K562 (cell line): ENCODE results near the gene DEPDC1B. TPM values are rescaled to one million over a fixed set of nuclear protein-coding genes. Genes with fewer than 3 reads are reported as not detected.
A peak's percentile ranks its signal among the peaks of the same experiment; 100 is the strongest.

Experiments
- ATAC-seq: fragments of 200-7000 bp; cut with Tn5 transposase; 3 replicates; pipeline ENCODE4 v1.9.1; 2020; ENCODE audit warnings: moderate library complexity
- BruUV-seq: library from RNA; stranded (reverse); fragments of 400-500 nt; replicated peaks from 2 replicates; lab custom pipeline; 2021; lab: Mats Ljungman, UMichigan
- CTCF ChIA-PET: fragments of 300-600 bp; formaldehyde crosslinking; extraction: SDS; loops from one replicate; lab custom pipeline; 2021; ENCODE audit warnings: low intra/inter-chr PET ratio; lab: Yijun Ruan, JAX
- POLR2A ChIA-PET: fragments of 300-600, 350-650 bp; sonication (Branson Sonifier 250); formaldehyde crosslinking; extraction: SDS; loops from one replicate; lab custom pipeline; 2021; ENCODE audit warnings: antibody characterized with exemption, inconsistent platforms; lab: Yijun Ruan, JAX
- DNase-seq, 4 experiments: peaks; one replicate each; pipeline versions ENCODE4 v3.0.0 to v3.0.0-alpha.2; 2011 to 2018; ENCODE audit warnings: low spot score in 3 of 4, mixed read lengths in 3 of 4; ENCODE audit errors: extremely low read depth in 1 of 4
- FAIRE-seq: peaks from 2 replicates; lab custom pipeline; 2011; peaks lifted over from hg19 to GRCh38; lab: Jason Lieb, UNC
- H2AFZ ChIP-seq: 2 replicates; pipeline ENCODE4 v1.6.0; 2011; ENCODE audit warnings: low read depth, low read length, control low read depth, inconsistent platforms
- H3K27ac ChIP-seq: fragments of 200-600 bp; 3 replicates; pipeline ENCODE4 v1.8.0; 2011; ENCODE audit warnings: low read depth, mild to moderate bottlenecking, control low read depth, inconsistent platforms, low read length, moderate library complexity, mixed read lengths; ENCODE audit errors: extremely low read depth
- H3K27me3 ChIP-seq, 2 experiments: fragments of 300-600 bp in 1 of 2; 2 replicates in 1 of 2; 3 replicates in 1 of 2; pipeline versions ENCODE4 v1.6.0 to v1.8.0; 2011; ENCODE audit warnings: inconsistent platforms in 2 of 2, low read length in 2 of 2, mild to moderate bottlenecking in 1 of 2, mixed read lengths in 1 of 2, moderate library complexity in 1 of 2; ENCODE audit not compliant: control insufficient read depth in 2 of 2, insufficient read depth in 2 of 2
- H3K36me3 ChIP-seq: fragments of 300-600 bp; 3 replicates; pipeline ENCODE4 v1.8.0; 2011; ENCODE audit warnings: mild to moderate bottlenecking, low read length, inconsistent platforms; ENCODE audit not compliant: control insufficient read depth, insufficient read depth
- H3K4me1 ChIP-seq, 2 experiments: fragments of 200-600 bp in 1 of 2; replicated peaks in 1 of 2; 2 replicates in 1 of 2; 3 replicates in 1 of 2; pipeline versions ENCODE4 v1.5.1 to v1.8.0; 2011; ENCODE audit warnings: inconsistent platforms in 2 of 2, low read length in 2 of 2, mild to moderate bottlenecking in 1 of 2, mixed read lengths in 1 of 2, moderate library complexity in 1 of 2; ENCODE audit not compliant: control insufficient read depth in 2 of 2, insufficient read depth in 2 of 2
- H3K4me2 ChIP-seq: 2 replicates; pipeline ENCODE4 v1.6.1; 2011; ENCODE audit warnings: low read length, control low read depth, inconsistent platforms, mixed read lengths; ENCODE audit not compliant: insufficient read depth
- H3K4me3 ChIP-seq: fragments of 200-600 bp; sonication (generic), shearing (Covaris generic); 2 replicates; pipeline ENCODE4 v1.5.1; 2016; ENCODE audit warnings: control low read depth, inconsistent platforms
- H3K79me2 ChIP-seq: fragments of 200-600 bp; 3 replicates; pipeline ENCODE4 v1.8.0; 2011; ENCODE audit warnings: low read length, inconsistent platforms; ENCODE audit not compliant: control insufficient read depth, insufficient read depth
- H3K9ac ChIP-seq, 2 experiments: 2 replicates each; pipeline versions ENCODE4 v1.6.0 to v1.6.1; 2011; ENCODE audit warnings: low read depth in 2 of 2, low read length in 2 of 2, control low read depth in 1 of 2, inconsistent platforms in 1 of 2, mild to moderate bottlenecking in 1 of 2, mixed read lengths in 1 of 2; ENCODE audit not compliant: insufficient read depth in 1 of 2
- H3K9me1 ChIP-seq: one replicate; pipeline ENCODE4 v1.6.0; 2011; ENCODE audit warnings: inconsistent platforms, mild to moderate bottlenecking, low read length, moderate library complexity; ENCODE audit not compliant: control insufficient read depth, insufficient read depth
- H3K9me3 ChIP-seq: replicated peaks from 2 replicates; pipeline ENCODE4 v1.5.1; 2011; ENCODE audit warnings: low read depth, low read length, inconsistent platforms; ENCODE audit not compliant: control insufficient read depth, insufficient read depth
- H4K20me1 ChIP-seq: replicated peaks from 2 replicates; pipeline ENCODE4 v1.6.1; 2011; ENCODE audit warnings: low read length, inconsistent platforms, mixed read lengths; ENCODE audit not compliant: control insufficient read depth, insufficient read depth
- FOS ChIP-seq: IDR thresholded peaks from 3 replicates; pipeline ENCODE4 v1.6.1; 2011; ENCODE audit not compliant: insufficient read length; ENCODE audit errors: extremely low read depth
- HNRNPK ChIP-seq: fragments of 200-400 bp; formaldehyde crosslinking; IDR thresholded peaks from one replicate; pipeline ENCODE4 v1.6.1; 2018; ENCODE audit warnings: mild to moderate bottlenecking, low read depth, low read length; ENCODE audit not compliant: poor library complexity, severe bottlenecking
- MTA3 ChIP-seq: fragments of 450-650 bp; formaldehyde crosslinking; IDR thresholded peaks from 2 replicates; pipeline ENCODE4 v1.6.1; 2017; ENCODE audit warnings: mild to moderate bottlenecking, borderline replicate concordance
- NUFIP1 ChIP-seq: fragments of 450-650 bp; IDR thresholded peaks from 2 replicates; pipeline ENCODE4 v1.6.1; 2018; ENCODE audit not compliant: partially characterized antibody
- PCBP2 ChIP-seq: fragments of 200-400 bp; formaldehyde crosslinking; IDR thresholded peaks from 2 replicates; pipeline ENCODE4 v1.6.1; 2018; ENCODE audit warnings: low read length, low read depth, mild to moderate bottlenecking, moderate library complexity; ENCODE audit not compliant: poor library complexity, severe bottlenecking
- PPARD ChIP-seq: fragments of 250-450 bp; sonication (Bioruptor Pico); IDR thresholded peaks from 2 replicates; pipeline ENCODE4 v1.8.0; 2022; ENCODE audit warnings: inconsistent platforms, mild to moderate bottlenecking, moderate library complexity
- ZBTB9 ChIP-seq: fragments of 450-650 bp; formaldehyde crosslinking; IDR thresholded peaks from 2 replicates; pipeline ENCODE4 v1.4.0; 2020; ENCODE audit warnings: mild to moderate bottlenecking, moderate library complexity
- ZHX1 ChIP-seq: fragments of 150-350 bp; conservative IDR thresholded peaks from 2 replicates; pipeline ENCODE4 v1.6.1; 2014; ENCODE audit warnings: low read length
- ZKSCAN3 ChIP-seq: fragments of 250-450 bp; sonication (Bioruptor Pico); IDR thresholded peaks from 2 replicates; pipeline ENCODE4 v1.4.0; 2020
- ZNF644 ChIP-seq: fragments of 200-800 bp; sonication (Bioruptor generic); IDR thresholded peaks from 2 replicates; pipeline ENCODE4 v1.6.1; 2016; ENCODE audit warnings: low read depth, missing genetic modification characterization, missing compliant biosample characterization
- ZNF785 ChIP-seq: fragments of 250-450 bp; sonication (Bioruptor Pico); IDR thresholded peaks from 2 replicates; pipeline ENCODE4 v1.4.0; 2020; ENCODE audit warnings: mild to moderate bottlenecking
- WGBS: fragments of 100-300 bp; shearing (Covaris generic); methylation state at CpG from one replicate; pipeline ENCODE4 v1.1.6; 2016; ENCODE audit warnings: low coverage, mixed read lengths; ENCODE audit not compliant: insufficient coverage; ENCODE audit errors: missing lambda C conversion rate; 5-methylcytosine and 5-hydroxymethylcytosine counted together
- in situ Hi-C: fragments of 300-500 bp; cut with MboI; formaldehyde crosslinking; loops from 4 replicates; pipeline ENCODE4 v1.15.0; 2018; ENCODE audit warnings: inconsistent platforms, mixed read lengths
- intact Hi-C: fragments of 100-400 bp; cut with micrococcal nuclease; formaldehyde crosslinking; loops from 2 replicates; pipeline ENCODE4 v1.14.2; 2022
- polyA plus RNA-seq, 8 experiments: library from polyadenylated mRNA; depleted of rRNA in 4 of 8; stranded (reverse) in 5 of 8; unstranded in 3 of 8; fragments of >200 nt; fragmentation: Nextera tagmentation in 2 of 8; fragmentation: Illumina TruSeq in 1 of 8; extraction: Ambion mirVana in 2 of 8; extraction: Trizol in 1 of 8; gene quantifications; 2 replicates each; pipeline versions ENCODE4 v1.2.1 to v1.2.3, GENCODE V29; 2011 to 2014; ENCODE audit warnings: inconsistent platforms in 1 of 8, missing spikeins in 1 of 8
- total RNA-seq, 7 experiments: library from RNA; depleted of rRNA in 6 of 7; stranded (reverse); fragments of >200 nt in 6 of 7; fragmentation: Illumina TruSeq in 2 of 7; extraction: Trizol in 2 of 7; gene quantifications; 2 replicates each; pipeline versions ENCODE4 v1.2.1 to v1.2.3, GENCODE V29; 2011 to 2021; ENCODE audit warnings: low replicate concordance in 1 of 7

The DEPDC1B gene
- total and polyA plus RNA-seq, 9 of the 15 experiments (the other 6 are each of a cell fraction or from before 2014, with no cell fraction given), result 36.0 to 67.2 (median 44.5) TPM

DNA sequence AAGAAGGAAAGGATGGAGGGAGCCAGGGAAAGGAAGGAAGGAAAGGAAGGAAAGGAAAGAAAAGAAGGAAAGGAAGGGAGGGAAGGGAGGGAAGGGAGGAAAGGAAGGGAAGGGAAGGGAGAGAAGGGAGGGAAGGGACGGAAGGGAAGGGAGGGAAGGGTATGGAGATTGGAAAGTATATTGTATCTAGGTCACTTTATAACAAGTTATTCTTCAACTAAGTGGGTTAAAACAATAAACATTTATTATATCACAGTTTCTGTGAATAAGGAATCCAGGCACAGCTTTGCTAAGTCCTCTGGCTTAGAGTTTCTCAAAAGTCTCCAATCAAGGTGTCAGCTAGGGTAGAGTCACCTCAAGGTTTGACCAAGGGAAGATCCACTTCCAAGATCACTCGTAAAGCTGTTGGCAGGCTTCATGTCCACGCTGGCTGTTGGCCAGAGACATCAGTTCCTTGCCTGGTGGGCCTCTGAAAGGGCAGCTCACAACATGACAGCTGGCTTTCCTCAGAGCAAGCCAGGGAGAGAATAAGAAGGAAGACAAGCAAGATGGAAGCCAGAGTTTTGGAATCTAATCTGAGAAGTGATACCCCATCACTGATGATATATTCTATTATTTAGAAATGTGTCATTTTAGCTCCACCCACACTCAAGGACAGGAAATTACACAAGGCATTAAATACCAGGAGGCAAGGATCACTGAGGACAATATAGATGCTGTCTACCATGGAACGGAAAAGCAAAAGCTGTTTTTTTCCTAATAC lies 105.1 kb downstream of the DEPDC1B start:
- H3K4me2 ChIP-seq, result no peak overlapping the region
- H2AFZ ChIP-seq, result no peak overlapping the region
- no peaks in the 10 kb centered on the region for H3K27me3 ChIP-seq
- H3K79me2 ChIP-seq, result no peaks in the 10 kb centered on the region
- intact Hi-C loops, result no loop called here
- DNase-seq, result no peak
- in situ Hi-C loops, result no loop called here
- TF ChIP-seq MTA3, result no peak
- TF ChIP-seq NUFIP1, result no peak
- peak; percentile 51 for TF ChIP-seq PCBP2
- TF ChIP-seq HNRNPK, result peak; percentile 41
- no peak for ATAC-seq
- H3K27ac ChIP-seq, result no peak overlapping the region
- H3K9me1 ChIP-seq, result no peaks in the 10 kb centered on the region
- no peaks in the 10 kb centered on the region for H4K20me1 ChIP-seq
- H3K9ac ChIP-seq, result no peak overlapping the region
- no peak for FAIRE-seq
- no peak overlapping the region for H3K4me3 ChIP-seq
- peaks cover 6% of the 10 kb centered on the region; the same call in 1 of the 3 replicates for H3K36me3 ChIP-seq
- BruUV-seq, result no TSS peak
- H3K9me3 ChIP-seq, result no peaks in the 10 kb centered on the region
- no peaks in the 10 kb centered on the region for H3K4me1 ChIP-seq
- ChIA-PET POLR2A (no interaction called here), CTCF (no interaction called here)
- WGBS, result 85% methylated on average over 3 of the region's 4 CpGs

GRCh38 chr5:60590172-60590571 lies 109.8 kb downstream of the DEPDC1B start:
- POLR2A ChIA-PET, result no interaction called here
- in situ Hi-C loops, result no loop called here
- CTCF ChIA-PET, result interaction anchor here (0.6 kb wide), 1 partner anchor 174 kb away, joined by 3 read pairs; no protein-coding TSS in a partner anchor
- TF ChIP-seq ZBTB9 (CRISPR knock-in tag), result no peak
- no peak for TF ChIP-seq FOS
- no peak for TF ChIP-seq ZKSCAN3
- TF ChIP-seq ZNF644, result no peak
- TF ChIP-seq ZNF785, result no peak
- TF ChIP-seq ZHX1, result no peak
- TF ChIP-seq PPARD (CRISPR knock-in tag), result no peak

More at GRCh38 chr5:60590172-60590571, 109.8 kb downstream of the DEPDC1B start:
- DNase-seq (no peak), FAIRE-seq (no peak), ATAC-seq (no peak)
- Histone ChIP-seq H3K4me2 (no peak overlapping the region), H2AFZ (no peak overlapping the region), H3K27me3 (no peaks in the 10 kb centered on the region), H3K27ac (no peak overlapping the region), H3K36me3 (no peaks in the 10 kb centered on the region; the same call in 2 of the 3 replicates), H3K9me1 (no peaks in the 10 kb centered on the region), H4K20me1 (no peaks in the 10 kb centered on the region), H3K4me3 (no peak overlapping the region), H3K9ac (no peak overlapping the region), H3K4me1 (no peaks in the 10 kb centered on the region), H3K79me2 (no peaks in the 10 kb centered on the region), H3K9me3 (no peaks in the 10 kb centered on the region)
- no TSS peak for BruUV-seq
- intact Hi-C loops, result no loop called here
- 67% methylated on average over 2 of the region's 2 CpGs for WGBS
